K562 (cell line): ENCODE measurements around the gene ARAP1. TPM values are rescaled to one million over a fixed set of nuclear protein-coding genes. Genes with fewer than 3 reads are reported as not detected.

ENCODE experiments used
- ELF1 ChIP-seq: fragments of 200-800 bp; sonication (Bioruptor generic); IDR thresholded peaks from 2 replicates; pipeline ENCODE4 v1.6.1; 2016; ENCODE audit warnings: missing genetic modification characterization, missing compliant biosample characterization
- ETV6 ChIP-seq, 3 experiments: fragments of 150-350 bp in 1 of 3; sonication (generic) in 1 of 3; formaldehyde crosslinking in 1 of 3; IDR thresholded peaks; 2 replicates each; pipeline versions ENCODE4 v1.6.1 to v1.8.0; 2014 to 2022; ENCODE audit warnings: borderline replicate concordance in 2 of 3, low read depth in 2 of 3, antibody characterized with exemption in 1 of 3, low read length in 1 of 3, mild to moderate bottlenecking in 1 of 3, missing genetic modification reagents in 1 of 3
- polyA plus RNA-seq, 8 experiments: library from polyadenylated mRNA; depleted of rRNA in 4 of 8; stranded (reverse) in 5 of 8; unstranded in 3 of 8; fragments of >200 nt; fragmentation: Nextera tagmentation in 2 of 8; fragmentation: Illumina TruSeq in 1 of 8; extraction: Ambion mirVana in 2 of 8; extraction: Trizol in 1 of 8; gene quantifications; 2 replicates each; pipeline versions ENCODE4 v1.2.1 to v1.2.3, GENCODE V29; 2011 to 2014; ENCODE audit warnings: inconsistent platforms in 1 of 8, missing spikeins in 1 of 8
- total RNA-seq, 7 experiments: library from RNA; depleted of rRNA in 6 of 7; stranded (reverse); fragments of >200 nt in 6 of 7; fragmentation: Illumina TruSeq in 2 of 7; extraction: Trizol in 2 of 7; gene quantifications; 2 replicates each; pipeline versions ENCODE4 v1.2.1 to v1.2.3, GENCODE V29; 2011 to 2021; ENCODE audit warnings: low replicate concordance in 1 of 7
- TF ChIP-seq, protein P1 (sequence below): fragments of 450-650 bp; IDR thresholded peaks from 2 replicates; pipeline ENCODE4 v1.6.1; 2016
- TF ChIP-seq, protein P2 (sequence below): fragments of 450-650 bp; conservative IDR thresholded peaks from 2 replicates; pipeline ENCODE4 v1.6.1; 2016; ENCODE audit warnings: missing genetic modification characterization, low read depth, mild to moderate bottlenecking, control low read depth, missing compliant biosample characterization
- TF ChIP-seq, protein P3 (sequence below): sonication (generic); formaldehyde crosslinking; IDR thresholded peaks from 2 replicates; pipeline ENCODE4 v1.8.0; 2022; ENCODE audit warnings: mild to moderate bottlenecking, missing genetic modification reagents, borderline replicate concordance

The ARAP1 gene
- total and polyA plus RNA-seq, 9 of the 15 experiments (the other 6 are each of a cell fraction or from before 2014, with no cell fraction given) = 0.23 to 67.0 (median 24.6) TPM

DNA sequence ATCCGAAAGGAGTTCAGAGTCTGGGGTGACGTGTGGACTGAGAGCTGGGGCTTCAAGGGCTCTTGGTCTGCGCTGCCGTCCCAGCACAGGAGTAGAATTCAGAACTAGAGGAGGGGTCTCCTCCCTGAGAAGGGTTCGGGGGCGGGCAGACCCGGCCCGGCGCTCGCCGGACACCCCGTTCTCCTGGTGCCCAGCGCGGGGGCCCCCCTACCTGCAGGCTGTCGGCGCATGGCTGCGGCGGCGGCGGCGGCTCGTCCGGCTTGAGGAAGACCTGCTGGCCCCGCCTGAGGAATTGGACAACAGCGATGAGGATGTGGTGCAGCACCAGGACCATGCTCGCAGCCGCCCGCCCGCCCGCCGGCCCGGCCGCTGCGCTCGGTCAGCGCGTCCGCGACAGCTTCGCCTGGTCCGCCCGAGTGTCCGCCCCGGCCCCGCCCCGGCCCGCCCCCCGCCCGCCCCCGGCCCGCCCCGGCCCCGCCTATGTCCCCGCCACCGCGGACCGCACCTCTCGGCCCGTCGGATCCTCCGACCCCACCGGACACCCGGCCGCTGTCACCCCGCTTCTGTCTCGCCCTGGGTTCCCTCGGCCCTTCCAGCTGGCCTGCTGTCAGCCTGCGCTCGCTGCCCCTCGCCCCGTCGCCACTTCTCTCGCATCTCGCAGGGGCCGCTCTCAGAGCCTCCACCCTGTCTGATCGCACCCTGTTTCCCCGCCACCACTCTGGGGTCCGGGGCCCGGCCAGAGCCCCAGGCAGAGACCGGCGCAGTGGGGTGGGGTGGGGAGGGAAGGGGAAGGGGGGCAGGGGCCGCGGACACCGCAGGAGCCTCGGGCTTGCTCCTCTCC lies 109.9 kb downstream of the ARAP1 start (continued):
- TF ChIP-seq ELF1 (tag) (no peak), ETV6 (IDR thresholded peaks at IDR 0.05; ENCODE audit: borderline replicate concordance in 1 of 2, low read depth in 2 of 2, low read length in 1 of 2) (no peak), ETV6 (CRISPR knock-in tag; IDR thresholded peaks at IDR 0.05; ENCODE audit: borderline replicate concordance) (no peak)
- TF ChIP-seq, protein P1, sequence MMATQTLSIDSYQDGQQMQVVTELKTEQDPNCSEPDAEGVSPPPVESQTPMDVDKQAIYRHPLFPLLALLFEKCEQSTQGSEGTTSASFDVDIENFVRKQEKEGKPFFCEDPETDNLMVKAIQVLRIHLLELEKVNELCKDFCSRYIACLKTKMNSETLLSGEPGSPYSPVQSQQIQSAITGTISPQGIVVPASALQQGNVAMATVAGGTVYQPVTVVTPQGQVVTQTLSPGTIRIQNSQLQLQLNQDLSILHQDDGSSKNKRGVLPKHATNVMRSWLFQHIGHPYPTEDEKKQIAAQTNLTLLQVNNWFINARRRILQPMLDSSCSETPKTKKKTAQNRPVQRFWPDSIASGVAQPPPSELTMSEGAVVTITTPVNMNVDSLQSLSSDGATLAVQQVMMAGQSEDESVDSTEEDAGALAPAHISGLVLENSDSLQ = no peak
- TF ChIP-seq, protein P2, sequence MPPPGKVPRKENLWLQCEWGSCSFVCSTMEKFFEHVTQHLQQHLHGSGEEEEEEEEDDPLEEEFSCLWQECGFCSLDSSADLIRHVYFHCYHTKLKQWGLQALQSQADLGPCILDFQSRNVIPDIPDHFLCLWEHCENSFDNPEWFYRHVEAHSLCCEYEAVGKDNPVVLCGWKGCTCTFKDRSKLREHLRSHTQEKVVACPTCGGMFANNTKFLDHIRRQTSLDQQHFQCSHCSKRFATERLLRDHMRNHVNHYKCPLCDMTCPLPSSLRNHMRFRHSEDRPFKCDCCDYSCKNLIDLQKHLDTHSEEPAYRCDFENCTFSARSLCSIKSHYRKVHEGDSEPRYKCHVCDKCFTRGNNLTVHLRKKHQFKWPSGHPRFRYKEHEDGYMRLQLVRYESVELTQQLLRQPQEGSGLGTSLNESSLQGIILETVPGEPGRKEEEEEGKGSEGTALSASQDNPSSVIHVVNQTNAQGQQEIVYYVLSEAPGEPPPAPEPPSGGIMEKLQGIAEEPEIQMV (tag) = no peak
- TF ChIP-seq, protein P3, sequence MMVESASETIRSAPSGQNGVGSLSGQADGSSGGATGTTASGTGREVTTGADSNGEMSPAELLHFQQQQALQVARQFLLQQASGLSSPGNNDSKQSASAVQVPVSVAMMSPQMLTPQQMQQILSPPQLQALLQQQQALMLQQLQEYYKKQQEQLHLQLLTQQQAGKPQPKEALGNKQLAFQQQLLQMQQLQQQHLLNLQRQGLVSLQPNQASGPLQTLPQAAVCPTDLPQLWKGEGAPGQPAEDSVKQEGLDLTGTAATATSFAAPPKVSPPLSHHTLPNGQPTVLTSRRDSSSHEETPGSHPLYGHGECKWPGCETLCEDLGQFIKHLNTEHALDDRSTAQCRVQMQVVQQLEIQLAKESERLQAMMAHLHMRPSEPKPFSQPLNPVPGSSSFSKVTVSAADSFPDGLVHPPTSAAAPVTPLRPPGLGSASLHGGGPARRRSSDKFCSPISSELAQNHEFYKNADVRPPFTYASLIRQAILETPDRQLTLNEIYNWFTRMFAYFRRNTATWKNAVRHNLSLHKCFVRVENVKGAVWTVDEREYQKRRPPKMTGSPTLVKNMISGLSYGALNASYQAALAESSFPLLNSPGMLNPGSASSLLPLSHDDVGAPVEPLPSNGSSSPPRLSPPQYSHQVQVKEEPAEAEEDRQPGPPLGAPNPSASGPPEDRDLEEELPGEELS (CRISPR knock-in tag) = no peak
- TF ChIP-seq, all 486 proteins: peak for 4
